Esophagus muscularis mucosa (tissue), 4 donors: Measurements from ENCODE around the gene ZNF268. TPM values are rescaled to one million over a fixed set of nuclear protein-coding genes. Genes with fewer than 3 reads are reported as not detected.

Experiments
- DNase-seq: peaks from one replicate; pipeline ENCODE4 v3.0.0-alpha.2; 2017; ENCODE audit errors: extremely low spot score
- H3K27ac ChIP-seq, 4 donors: fragments of 200-600 bp; sonication (generic); replicated peaks in 1 of 4; 1 replicate in 3 of 4; 2 replicates in 1 of 4; pipeline ENCODE4 v1.5.1; 2016 to 2019; ENCODE audit warnings: mild to moderate bottlenecking in 1 of 4
- H3K27me3 ChIP-seq, 4 donors: fragments of 200-600 bp; sonication (generic); one replicate each; pipeline versions ENCODE4 v1.5.1 to v1.6.0; 2016 to 2019
- H3K36me3 ChIP-seq, 4 donors: fragments of 200-600 bp; sonication (generic); one replicate each; pipeline ENCODE4 v1.5.1; 2016 to 2019
- H3K4me1 ChIP-seq, 4 donors: fragments of 200-600 bp; sonication (generic); one replicate each; pipeline ENCODE4 v1.5.1; 2016 to 2019
- H3K4me3 ChIP-seq, 4 donors: fragments of 200-600 bp; sonication (generic); 1 replicate in 2 of 4; 2 replicates in 2 of 4; pipeline ENCODE4 v1.5.1; 2016 to 2019; ENCODE audit warnings: mild to moderate bottlenecking in 4 of 4, moderate library complexity in 1 of 4
- H3K9me3 ChIP-seq, 4 donors: fragments of 200-600 bp; sonication (generic); 1 replicate in 3 of 4; 2 replicates in 1 of 4; pipeline ENCODE4 v1.5.1; 2016 to 2019
- EP300 ChIP-seq: sonication (generic); formaldehyde crosslinking; IDR thresholded peaks from one replicate; pipeline ENCODE4 v1.6.1; 2017; ENCODE audit warnings: antibody characterized with exemption
- POLR2A ChIP-seq: fragments of 450-650 bp; IDR thresholded peaks from one replicate; pipeline ENCODE4 v1.6.1; 2017; ENCODE audit warnings: antibody characterized with exemption, moderate library complexity, mild to moderate bottlenecking, low read depth
- POLR2AphosphoS5 ChIP-seq, 2 donors: sonication (generic); formaldehyde crosslinking; IDR thresholded peaks; one replicate each; pipeline ENCODE4 v1.6.1; 2017; ENCODE audit warnings: antibody characterized with exemption in 2 of 2
- WGBS: methylation state at CpG from one replicate; pipeline ENCODE4 v1.1.5; 2018; 5-methylcytosine and 5-hydroxymethylcytosine counted together
- intact Hi-C: fragments of 100-400 bp; cut with DNase I; formaldehyde crosslinking; loops from one replicate; pipeline ENCODE4 v1.15.1; 2023
- total RNA-seq, 4 donors: library from RNA; depleted of rRNA; stranded (reverse); fragments of >200 nt; gene quantifications; one replicate each; pipeline versions ENCODE4 v1.1.0 to v1.2.1, GENCODE V29; 2016
- TF ChIP-seq, protein P1 (sequence below), 3 experiments: fragments of 200-600 bp in 2 of 3; fragments of 450-650 bp in 1 of 3; sonication (generic) in 2 of 3; IDR thresholded peaks; one replicate each; pipeline ENCODE4 v1.5.1; 2017 to 2019; ENCODE audit warnings: antibody characterized with exemption in 3 of 3, mild to moderate bottlenecking in 2 of 3, moderate library complexity in 1 of 3

The ZNF268 gene
- total RNA-seq, 4 donors from 2014 or later: 14.1 to 37.2 (median 26.8) TPM

DNA sequence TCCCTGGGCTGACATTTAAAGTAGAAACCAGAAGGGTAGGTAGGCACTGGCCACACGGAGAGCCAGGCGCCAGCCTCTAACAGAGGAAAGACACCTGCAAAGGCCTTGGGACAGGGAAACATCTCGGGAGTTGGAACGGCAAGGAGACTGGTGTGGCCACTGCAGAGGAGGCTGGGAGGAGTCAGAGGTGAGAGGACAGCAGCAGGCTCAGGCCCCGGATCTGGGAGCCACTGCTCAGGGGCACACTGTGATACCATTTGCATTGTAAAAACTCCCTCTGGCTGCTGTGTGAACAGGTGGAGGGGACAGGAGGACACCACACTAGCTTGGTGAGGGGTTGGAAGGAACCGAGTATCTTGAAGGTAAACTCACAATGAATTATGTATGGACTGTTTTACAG is 51.7 kb downstream of the ZNF268 start:
- peaks cover 0 to 28% (median 14%) of the 10 kb centered on the region in 4 donors for H3K9me3 ChIP-seq
- no peaks in the 10 kb centered on the region for H3K4me1 ChIP-seq
- WGBS: 80% methylated on average over 6 of the region's 6 CpGs
- TF ChIP-seq POLR2A: no peak
- TF ChIP-seq, protein P1, sequence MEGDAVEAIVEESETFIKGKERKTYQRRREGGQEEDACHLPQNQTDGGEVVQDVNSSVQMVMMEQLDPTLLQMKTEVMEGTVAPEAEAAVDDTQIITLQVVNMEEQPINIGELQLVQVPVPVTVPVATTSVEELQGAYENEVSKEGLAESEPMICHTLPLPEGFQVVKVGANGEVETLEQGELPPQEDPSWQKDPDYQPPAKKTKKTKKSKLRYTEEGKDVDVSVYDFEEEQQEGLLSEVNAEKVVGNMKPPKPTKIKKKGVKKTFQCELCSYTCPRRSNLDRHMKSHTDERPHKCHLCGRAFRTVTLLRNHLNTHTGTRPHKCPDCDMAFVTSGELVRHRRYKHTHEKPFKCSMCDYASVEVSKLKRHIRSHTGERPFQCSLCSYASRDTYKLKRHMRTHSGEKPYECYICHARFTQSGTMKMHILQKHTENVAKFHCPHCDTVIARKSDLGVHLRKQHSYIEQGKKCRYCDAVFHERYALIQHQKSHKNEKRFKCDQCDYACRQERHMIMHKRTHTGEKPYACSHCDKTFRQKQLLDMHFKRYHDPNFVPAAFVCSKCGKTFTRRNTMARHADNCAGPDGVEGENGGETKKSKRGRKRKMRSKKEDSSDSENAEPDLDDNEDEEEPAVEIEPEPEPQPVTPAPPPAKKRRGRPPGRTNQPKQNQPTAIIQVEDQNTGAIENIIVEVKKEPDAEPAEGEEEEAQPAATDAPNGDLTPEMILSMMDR (IDR thresholded peaks at IDR 0.05): no peak
- TF ChIP-seq EP300: no peak
- no peak for TF ChIP-seq POLR2AphosphoS5 (IDR thresholded peaks at IDR 0.05)
- H3K27ac ChIP-seq: no peak overlapping the region
- peaks cover 0 to 25% (median 3%) of the 10 kb centered on the region in 4 donors for H3K27me3 ChIP-seq
- intact Hi-C loops: no loop called here
- H3K4me3 ChIP-seq: no peak overlapping the region
- H3K36me3 ChIP-seq: no peaks in the 10 kb centered on the region
- DNase-seq: no peak

DNA sequence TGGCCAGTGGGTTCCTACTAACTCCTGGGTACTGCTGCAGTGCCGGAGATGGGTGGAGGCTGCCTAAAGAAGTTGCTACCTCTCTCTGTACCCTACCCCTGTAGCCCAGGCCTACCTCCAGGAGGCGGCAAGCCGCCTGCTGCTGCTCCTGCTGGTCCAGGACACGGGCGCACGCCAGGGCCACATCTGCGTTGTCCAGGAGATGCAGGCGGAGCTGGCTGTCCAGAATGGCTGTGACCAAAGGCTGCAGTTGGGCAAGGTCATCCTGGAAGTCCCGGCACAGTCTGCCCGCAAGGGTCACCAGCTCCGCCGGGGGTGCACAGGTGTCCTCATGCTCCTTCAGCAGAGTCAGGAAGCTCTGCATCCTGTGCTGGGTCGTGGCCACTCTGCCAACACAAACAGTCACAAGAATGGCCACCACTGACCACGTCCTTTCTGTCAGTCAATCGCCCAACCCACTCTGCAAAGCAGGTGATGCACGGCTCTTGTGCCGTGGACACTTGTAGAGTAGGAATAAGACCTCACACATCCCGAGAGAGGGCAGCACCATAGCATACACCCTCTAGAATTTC is 52.8 kb downstream of the ZNF268 start:
- Histone ChIP-seq H3K27me3 (peaks cover 0 to 27% (median 3%) of the 10 kb centered on the region in 4 donors), H3K27ac (no peak overlapping the region), H3K4me1 (no peaks in the 10 kb centered on the region), H3K4me3 (no peak overlapping the region), H3K36me3 (no peaks in the 10 kb centered on the region), H3K9me3 (peaks cover 0 to 28% (median 12%) of the 10 kb centered on the region in 4 donors)
- intact Hi-C loops: no loop called here
- WGBS: 88% methylated on average over 14 of the region's 18 CpGs
- DNase-seq: no peak
- TF ChIP-seq POLR2AphosphoS5 (IDR thresholded peaks at IDR 0.05) (no peak), POLR2A (no peak), EP300 (no peak)
- TF ChIP-seq, protein P1 (IDR thresholded peaks at IDR 0.05): no peak

DNA sequence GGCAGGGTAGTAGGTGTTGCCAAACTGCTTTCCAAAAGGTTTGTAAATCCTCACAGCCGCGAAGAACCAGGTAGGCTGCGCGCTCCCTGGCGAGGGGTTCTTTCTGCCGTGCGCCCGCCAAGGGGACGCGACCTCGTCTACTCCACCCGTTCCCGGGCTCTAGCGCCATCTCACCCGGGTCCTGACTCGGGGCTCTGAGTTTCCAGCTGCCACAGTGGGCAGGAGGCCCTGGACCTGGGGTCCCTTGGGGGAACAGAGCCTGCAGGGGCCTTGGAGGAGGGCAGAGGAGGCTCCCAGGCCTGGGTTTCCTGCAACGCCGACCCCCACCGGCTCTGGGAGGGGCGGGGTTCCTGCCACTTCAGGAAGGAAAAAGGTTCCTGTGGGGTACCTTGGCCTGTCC is 53.7 kb downstream of the ZNF268 start:
- TF ChIP-seq POLR2A: no peak
- no peak for TF ChIP-seq EP300
- TF ChIP-seq, protein P1 (IDR thresholded peaks at IDR 0.05): no peak
- TF ChIP-seq POLR2AphosphoS5 (IDR thresholded peaks at IDR 0.05): no peak
- no peaks in the 10 kb centered on the region for H3K4me1 ChIP-seq
- no peak for DNase-seq
- intact Hi-C loops: no loop called here
- no peak overlapping the region for H3K4me3 ChIP-seq
- no peaks in the 10 kb centered on the region for H3K36me3 ChIP-seq
- H3K27me3 ChIP-seq: peaks cover 0 to 32% (median 3%) of the 10 kb centered on the region in 4 donors
- WGBS: 62% methylated on average over 14 of the region's 20 CpGs
- H3K9me3 ChIP-seq: peaks cover 0 to 28% (median 12%) of the 10 kb centered on the region in 4 donors
- H3K27ac ChIP-seq: no peak overlapping the region

DNA sequence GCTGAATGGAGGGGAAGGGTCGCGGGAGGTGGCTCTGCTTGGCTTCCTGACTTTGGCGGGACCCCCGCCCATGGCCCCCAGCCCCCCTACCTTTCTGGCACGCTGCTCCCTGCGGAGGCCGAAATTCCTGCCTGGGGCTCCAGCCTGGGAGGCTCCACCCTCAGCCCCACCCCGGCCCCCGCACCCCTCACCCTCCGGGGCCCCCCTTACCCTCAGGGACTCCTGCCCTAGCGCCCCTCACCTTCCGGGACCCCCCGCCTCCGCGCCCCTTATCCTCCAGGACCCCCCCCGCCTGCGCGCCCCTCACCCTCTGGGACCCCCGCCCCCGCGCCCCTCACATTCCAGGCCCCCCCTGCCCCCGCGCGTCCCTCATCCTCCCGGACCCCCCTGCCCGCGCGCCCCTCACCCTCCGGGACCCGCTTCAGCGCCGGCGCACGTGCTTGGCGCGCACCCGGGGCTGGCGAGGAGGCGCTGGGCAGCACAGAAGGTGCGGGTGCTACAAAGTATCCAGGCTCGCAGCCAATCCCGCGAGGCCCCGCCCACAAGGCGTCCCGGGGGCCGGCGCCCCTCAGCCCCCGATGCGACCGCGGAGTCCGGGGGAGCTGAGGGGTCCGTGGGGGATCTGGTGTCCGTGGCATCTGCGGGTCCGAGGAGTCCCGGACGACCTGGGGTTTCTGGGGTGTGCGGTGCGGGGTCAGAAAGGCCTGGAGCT is 54.3 kb downstream of the ZNF268 start, which contains the start of gene ANHX:
Gene ANHX (minus strand): TSS at position 477 of the 712 bp plus-strand sequence. CDS start 1,521 bp downstream, outside the sequence.
- H3K4me3 ChIP-seq: no peak within 1 kb of the TSS
- H3K9me3 ChIP-seq: peaks cover 0 to 26% (median 12%) of the 10 kb centered on the region in 4 donors
- H3K27me3 ChIP-seq: peaks cover 0 to 32% (median 3%) of the 10 kb centered on the region in 4 donors
- no peak for DNase-seq
- intact Hi-C loops: no loop called here
- H3K27ac ChIP-seq: no peak within 1 kb of the TSS
- no peaks in the 10 kb centered on the region for H3K36me3 ChIP-seq
- H3K4me1 ChIP-seq: no peaks in the 10 kb centered on the region
- WGBS: no CpG with 5 or more reads among the region's 61 CpGs
- no peak for TF ChIP-seq EP300
- TF ChIP-seq POLR2AphosphoS5 (IDR thresholded peaks at IDR 0.05): no peak
- no peak for TF ChIP-seq POLR2A
- TF ChIP-seq, protein P1 (IDR thresholded peaks at IDR 0.05): no peak
